Neural cell (in vitro differentiated cells): ENCODE data around the gene SLC17A9. TPM values are rescaled to one million over a fixed set of nuclear protein-coding genes. Genes with fewer than 3 reads are reported as not detected.

Source experiments
- H2AFZ ChIP-seq: fragments of 200-600, 300-800 bp; sonication (generic), shearing (Covaris generic); 2 replicates; pipeline ENCODE4 v1.6.0; 2014; ENCODE audit warnings: low read depth, mild to moderate bottlenecking, antibody characterized with exemption, low read length, moderate library complexity
- H3F3A ChIP-seq: fragments of 200-600 bp; shearing (Covaris generic); 2 replicates; pipeline ENCODE4 v1.6.1; 2016; ENCODE audit warnings: mild to moderate bottlenecking, moderate library complexity, mixed read lengths, antibody characterized with exemption, low read length; ENCODE audit not compliant: insufficient read depth, poor library complexity, severe bottlenecking
- H3K27ac ChIP-seq: fragments of 200-600, 300-800 bp; sonication (generic), shearing (Covaris generic); 2 replicates; pipeline ENCODE4 v1.5.1; 2014; ENCODE audit warnings: mild to moderate bottlenecking, low read length, moderate library complexity
- H3K27me3 ChIP-seq: fragments of 300-800, 200-600 bp; sonication (generic), shearing (Covaris generic); 2 replicates; pipeline ENCODE4 v1.6.0; 2014; ENCODE audit warnings: mild to moderate bottlenecking, low read depth, low read length, moderate library complexity; ENCODE audit not compliant: insufficient read depth
- H3K36me3 ChIP-seq: fragments of 300-800, 200-600 bp; sonication (generic), shearing (Covaris generic); 2 replicates; pipeline ENCODE4 v1.5.1; 2014; ENCODE audit warnings: mild to moderate bottlenecking, antibody characterized with exemption, low read length, moderate library complexity; ENCODE audit not compliant: insufficient read depth
- H3K4me2 ChIP-seq: fragments of 300-800, 200-600 bp; sonication (generic), shearing (Covaris generic); 2 replicates; pipeline ENCODE4 v1.6.0; 2014; ENCODE audit warnings: mild to moderate bottlenecking, low read length
- H3K4me3 ChIP-seq: fragments of 300-800, 200-600 bp; sonication (generic), shearing (Covaris generic); 2 replicates; pipeline ENCODE4 v1.5.1; 2014; ENCODE audit warnings: mild to moderate bottlenecking, low read length, moderate library complexity
- H3K79me2 ChIP-seq: fragments of 200-600 bp; shearing (Covaris generic); replicated peaks from 2 replicates; pipeline ENCODE4 v1.6.0; 2014; ENCODE audit warnings: mild to moderate bottlenecking, low read length, moderate library complexity; ENCODE audit not compliant: insufficient read depth
- H3K9ac ChIP-seq: fragments of 300-800, 200-600 bp; sonication (generic), shearing (Covaris generic); 2 replicates; pipeline ENCODE4 v1.6.1; 2016; ENCODE audit warnings: mild to moderate bottlenecking, low read length, mixed read lengths
- H3K9me2 ChIP-seq: fragments of 200-600 bp; shearing (Covaris generic); 2 replicates; pipeline ENCODE4 v1.6.1; 2016; ENCODE audit warnings: mild to moderate bottlenecking, low read length, mixed read lengths; ENCODE audit not compliant: insufficient read depth
- H3K9me3 ChIP-seq: fragments of 200-600, 300-800 bp; sonication (generic), shearing (Covaris generic); 2 replicates; pipeline ENCODE4 v1.6.1; 2016; ENCODE audit warnings: mild to moderate bottlenecking, mixed run types, low read length, moderate library complexity, mixed read lengths
- H4K20me1 ChIP-seq: fragments of 200-600 bp; shearing (Covaris generic); 2 replicates; pipeline ENCODE4 v1.6.1; 2016; ENCODE audit warnings: mild to moderate bottlenecking, mixed run types; ENCODE audit not compliant: insufficient read depth
- EP300 ChIP-seq: fragments of 450-650 bp; conservative IDR thresholded peaks from 2 replicates; pipeline ENCODE4 v1.6.1; 2014; ENCODE audit warnings: antibody characterized with exemption, mild to moderate bottlenecking, moderate library complexity; ENCODE audit not compliant: poor library complexity, severe bottlenecking
- EZH2 ChIP-seq: fragments of 200-600, 300-800 bp; shearing (Covaris generic), sonication (generic); IDR thresholded peaks from 2 replicates; pipeline ENCODE4 v1.6.1; 2014; ENCODE audit warnings: antibody characterized with exemption, low read length, borderline replicate concordance, mild to moderate bottlenecking; ENCODE audit not compliant: insufficient read depth, poor library complexity, severe bottlenecking
- MXI1 ChIP-seq: fragments of 450-650 bp; conservative IDR thresholded peaks from 2 replicates; pipeline ENCODE4 v1.6.1; 2014; ENCODE audit warnings: antibody characterized with exemption, mild to moderate bottlenecking; ENCODE audit not compliant: poor library complexity, severe bottlenecking
- POLR2AphosphoS5 ChIP-seq: IDR thresholded peaks from 2 replicates; pipeline ENCODE4 v1.6.1; 2012
- RAD21 ChIP-seq: fragments of 450-650 bp; conservative IDR thresholded peaks from 2 replicates; pipeline ENCODE4 v1.6.1; 2014; ENCODE audit warnings: antibody characterized with exemption, mild to moderate bottlenecking, moderate library complexity
- REST ChIP-seq: IDR thresholded peaks from 2 replicates; pipeline ENCODE4 v1.6.1; 2012; ENCODE audit warnings: borderline replicate concordance
- SMC3 ChIP-seq: fragments of 450-650 bp; conservative IDR thresholded peaks from 2 replicates; pipeline ENCODE4 v1.6.1; 2014; ENCODE audit warnings: antibody characterized with exemption, mild to moderate bottlenecking, moderate library complexity; ENCODE audit not compliant: poor library complexity
- TAF1 ChIP-seq: IDR thresholded peaks from 2 replicates; pipeline ENCODE4 v1.6.1; 2012; ENCODE audit warnings: low read depth
- polyA plus RNA-seq: library from polyadenylated mRNA; depleted of rRNA; stranded (reverse); fragments of >200 nt; gene quantifications from 2 replicates; pipeline ENCODE4 v1.2.3, GENCODE V29; 2014
- TF ChIP-seq, protein P1 (sequence below): fragments of 450-650 bp; IDR thresholded peaks from 2 replicates; pipeline ENCODE4 v1.5.1; 2014; ENCODE audit warnings: antibody characterized with exemption, mild to moderate bottlenecking, moderate library complexity; ENCODE audit not compliant: poor library complexity, severe bottlenecking

Gene SLC17A9
- polyA plus RNA-seq, 1 donor from 2014 or later, result not detected

GRCh38 chr20:62998449-62998848, 45.9 kb downstream of the SLC17A9 start:
- H3K27me3 ChIP-seq, result peaks cover 25% of the 10 kb centered on the region
- H3F3A ChIP-seq, result no peaks in the 10 kb centered on the region
- H3K9ac ChIP-seq, result no peak overlapping the region
- H3K27ac ChIP-seq, result no peak overlapping the region
- H4K20me1 ChIP-seq, result no peaks in the 10 kb centered on the region
- H3K4me2 ChIP-seq, result no peak overlapping the region
- H3K79me2 ChIP-seq, result no peaks in the 10 kb centered on the region
- H2AFZ ChIP-seq, result no peak overlapping the region
- H3K9me3 ChIP-seq, result no peaks in the 10 kb centered on the region
- H3K36me3 ChIP-seq, result no peaks in the 10 kb centered on the region
- H3K9me2 ChIP-seq, result no peaks in the 10 kb centered on the region
- no peak overlapping the region for H3K4me3 ChIP-seq
- TF ChIP-seq, protein P1, sequence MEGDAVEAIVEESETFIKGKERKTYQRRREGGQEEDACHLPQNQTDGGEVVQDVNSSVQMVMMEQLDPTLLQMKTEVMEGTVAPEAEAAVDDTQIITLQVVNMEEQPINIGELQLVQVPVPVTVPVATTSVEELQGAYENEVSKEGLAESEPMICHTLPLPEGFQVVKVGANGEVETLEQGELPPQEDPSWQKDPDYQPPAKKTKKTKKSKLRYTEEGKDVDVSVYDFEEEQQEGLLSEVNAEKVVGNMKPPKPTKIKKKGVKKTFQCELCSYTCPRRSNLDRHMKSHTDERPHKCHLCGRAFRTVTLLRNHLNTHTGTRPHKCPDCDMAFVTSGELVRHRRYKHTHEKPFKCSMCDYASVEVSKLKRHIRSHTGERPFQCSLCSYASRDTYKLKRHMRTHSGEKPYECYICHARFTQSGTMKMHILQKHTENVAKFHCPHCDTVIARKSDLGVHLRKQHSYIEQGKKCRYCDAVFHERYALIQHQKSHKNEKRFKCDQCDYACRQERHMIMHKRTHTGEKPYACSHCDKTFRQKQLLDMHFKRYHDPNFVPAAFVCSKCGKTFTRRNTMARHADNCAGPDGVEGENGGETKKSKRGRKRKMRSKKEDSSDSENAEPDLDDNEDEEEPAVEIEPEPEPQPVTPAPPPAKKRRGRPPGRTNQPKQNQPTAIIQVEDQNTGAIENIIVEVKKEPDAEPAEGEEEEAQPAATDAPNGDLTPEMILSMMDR, result no peak
- TF ChIP-seq REST, result no peak
- TF ChIP-seq EZH2, result no peak
- TF ChIP-seq EP300, result no peak
- no peak for TF ChIP-seq MXI1
- no peak for TF ChIP-seq SMC3
- TF ChIP-seq TAF1, result no peak
- TF ChIP-seq RAD21, result no peak
- TF ChIP-seq POLR2AphosphoS5, result no peak

DNA sequence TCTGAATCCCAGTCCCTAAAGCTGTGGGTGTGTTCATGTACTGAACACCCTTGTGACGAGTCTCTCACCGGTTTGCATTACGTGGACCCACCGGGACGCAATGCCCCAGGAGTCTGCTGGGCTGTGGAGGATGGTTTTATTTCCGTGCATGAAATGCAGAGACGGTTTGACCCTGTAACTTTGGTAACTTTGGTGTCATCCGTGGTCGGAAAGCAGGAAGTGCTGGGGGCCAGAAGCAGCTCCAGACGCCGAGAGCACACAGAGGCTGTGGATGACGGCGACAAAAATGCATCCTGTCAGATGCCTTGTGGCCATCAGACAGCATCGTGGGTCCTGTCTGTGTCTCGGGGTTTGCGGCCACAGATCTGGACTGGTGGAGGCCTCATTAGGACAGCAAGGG, 47.1 kb downstream of the SLC17A9 start:
- Histone ChIP-seq H4K20me1 (no peaks in the 10 kb centered on the region), H3K27me3 (peaks cover 36% of the 10 kb centered on the region), H3K4me3 (no peak overlapping the region), H3K36me3 (no peaks in the 10 kb centered on the region), H3K9me3 (no peaks in the 10 kb centered on the region), H3K9ac (no peak overlapping the region), H3K27ac (no peak overlapping the region), H2AFZ (no peak overlapping the region), H3K79me2 (no peaks in the 10 kb centered on the region), H3F3A (no peaks in the 10 kb centered on the region), H3K9me2 (no peaks in the 10 kb centered on the region), H3K4me2 (no peak overlapping the region)
- TF ChIP-seq EP300, result no peak
- TF ChIP-seq RAD21, result no peak

GRCh38 chr20:63000036-63000435, 47.5 kb downstream of the SLC17A9 start:
- TF ChIP-seq EP300 (no peak), POLR2AphosphoS5 (no peak), SMC3 (no peak), RAD21 (no peak), MXI1 (no peak), TAF1 (no peak), REST (no peak), EZH2 (no peak)
- TF ChIP-seq, protein P1, result no peak
- Histone ChIP-seq H3K9me2 (no peaks in the 10 kb centered on the region), H3K4me3 (no peak overlapping the region), H3K27ac (no peak overlapping the region), H3K36me3 (no peaks in the 10 kb centered on the region), H3K27me3 (peaks cover 41% of the 10 kb centered on the region), H3K9me3 (no peaks in the 10 kb centered on the region), H4K20me1 (no peaks in the 10 kb centered on the region), H3F3A (no peaks in the 10 kb centered on the region), H3K79me2 (no peaks in the 10 kb centered on the region), H3K4me2 (no peak overlapping the region), H2AFZ (no peak overlapping the region), H3K9ac (no peak overlapping the region)
